HepG2 (cell line): Measurements from ENCODE around the gene LRBA. TPM values are rescaled to one million over a fixed set of nuclear protein-coding genes. Genes with fewer than 3 reads are reported as not detected.

Experiments used
- ADNP ChIP-seq: sonication (generic); formaldehyde crosslinking; IDR thresholded peaks from 2 replicates; pipeline ENCODE4 v1.4.0; 2020; ENCODE audit warnings: missing genetic modification reagents
- BHLHE40 ChIP-seq: IDR thresholded peaks from 2 replicates; pipeline ENCODE4 v1.6.1; 2011; ENCODE audit warnings: low read length, improper control_type of control experiment
- BRD4 ChIP-seq: sonication (generic); formaldehyde crosslinking; IDR thresholded peaks from 2 replicates; pipeline ENCODE4 v1.4.0; 2020; ENCODE audit warnings: missing genetic modification reagents
- FOXJ3 ChIP-seq: sonication (generic); formaldehyde crosslinking; IDR thresholded peaks from 2 replicates; pipeline ENCODE4 v1.4.0; 2020; ENCODE audit warnings: missing genetic modification reagents, mild to moderate bottlenecking, borderline replicate concordance
- GATAD2A ChIP-seq: IDR thresholded peaks from 2 replicates; pipeline ENCODE4 v1.6.1; 2016
- HNF4A ChIP-seq: sonication (generic); formaldehyde crosslinking; IDR thresholded peaks from 2 replicates; pipeline ENCODE4 v1.4.0; 2020; ENCODE audit warnings: missing genetic modification reagents
- HOXA9 ChIP-seq: sonication (generic); formaldehyde crosslinking; IDR thresholded peaks from 2 replicates; pipeline ENCODE4 v1.8.1; 2022; ENCODE audit warnings: missing genetic modification reagents, mild to moderate bottlenecking, moderate library complexity, borderline replicate concordance
- PHB2 ChIP-seq: fragments of 450-650 bp; IDR thresholded peaks from 2 replicates; pipeline ENCODE4 v1.6.1; 2018; ENCODE audit not compliant: partially characterized antibody
- PRMT3 ChIP-seq: sonication (generic); formaldehyde crosslinking; IDR thresholded peaks from 2 replicates; pipeline ENCODE4 v1.8.1; 2022; ENCODE audit warnings: low read depth, mild to moderate bottlenecking, moderate library complexity, missing genetic modification reagents, borderline replicate concordance
- RFX5 ChIP-seq: IDR thresholded peaks from 2 replicates; pipeline ENCODE4 v1.6.1; 2011; ENCODE audit warnings: low read depth, low read length, improper control_type of control experiment
- TBP ChIP-seq: sonication (generic); formaldehyde crosslinking; IDR thresholded peaks from 2 replicates; pipeline ENCODE4 v1.5.0; 2020; ENCODE audit warnings: missing genetic modification reagents
- TOE1 ChIP-seq: sonication (generic); formaldehyde crosslinking; IDR thresholded peaks from 2 replicates; pipeline ENCODE4 v1.4.0; 2020; ENCODE audit warnings: mild to moderate bottlenecking, missing genetic modification reagents
- YEATS4 ChIP-seq: sonication (generic); formaldehyde crosslinking; IDR thresholded peaks from 2 replicates; pipeline ENCODE4 v1.4.0; 2020; ENCODE audit warnings: missing genetic modification reagents, borderline replicate concordance
- ZBTB42 ChIP-seq: sonication (generic); formaldehyde crosslinking; IDR thresholded peaks from 2 replicates; pipeline ENCODE4 v1.5.0; 2020; ENCODE audit warnings: mild to moderate bottlenecking, missing genetic modification reagents
- ZFX ChIP-seq: sonication (generic); formaldehyde crosslinking; IDR thresholded peaks from 2 replicates; pipeline ENCODE4 v1.4.0; 2020; ENCODE audit warnings: mild to moderate bottlenecking, low read depth, missing genetic modification reagents, moderate library complexity
- ZMYM3 ChIP-seq: sonication (generic); formaldehyde crosslinking; IDR thresholded peaks from 2 replicates; pipeline ENCODE4 v1.5.1; 2020; ENCODE audit warnings: mild to moderate bottlenecking, missing genetic modification reagents
- ZNF24 ChIP-seq: fragments of 450-650 bp; IDR thresholded peaks from 2 replicates; pipeline ENCODE4 v1.6.1; 2017; ENCODE audit warnings: antibody characterized with exemption, mild to moderate bottlenecking
- ZNF251 ChIP-seq: sonication (generic); formaldehyde crosslinking; IDR thresholded peaks from 2 replicates; pipeline ENCODE4 v1.9.0; 2021; ENCODE audit warnings: mild to moderate bottlenecking, missing genetic modification reagents
- ZNF30 ChIP-seq: sonication (generic); formaldehyde crosslinking; IDR thresholded peaks from 2 replicates; pipeline ENCODE4 v1.5.0; 2020; ENCODE audit warnings: mild to moderate bottlenecking, missing genetic modification reagents
- ZNF430 ChIP-seq: sonication (generic); formaldehyde crosslinking; IDR thresholded peaks from 2 replicates; pipeline ENCODE4 v1.9.0; 2021; ENCODE audit warnings: mild to moderate bottlenecking, missing genetic modification reagents
- ZNF441 ChIP-seq: sonication (generic); formaldehyde crosslinking; IDR thresholded peaks from 2 replicates; pipeline ENCODE4 v1.7.0; 2021; ENCODE audit warnings: missing genetic modification reagents, borderline replicate concordance
- ZNF501 ChIP-seq: sonication (generic); formaldehyde crosslinking; IDR thresholded peaks from 2 replicates; pipeline ENCODE4 v1.5.1; 2020; ENCODE audit warnings: mild to moderate bottlenecking, moderate library complexity, missing genetic modification reagents
- ZNF543 ChIP-seq: sonication (generic); formaldehyde crosslinking; IDR thresholded peaks from 2 replicates; pipeline ENCODE4 v1.4.0; 2020; ENCODE audit warnings: mild to moderate bottlenecking, missing genetic modification reagents
- polyA plus RNA-seq, 8 experiments: library from polyadenylated mRNA; depleted of rRNA in 3 of 8; stranded (reverse) in 7 of 8; unstranded in 1 of 8; fragments of >200 nt; fragmentation: Illumina TruSeq in 4 of 8; extraction: Trizol in 4 of 8; gene quantifications; 2 replicates each; pipeline versions ENCODE4 v1.2.1 to v1.2.3, GENCODE V29; 2011 to 2016; ENCODE audit warnings: low read depth in 4 of 8, missing spikeins in 1 of 8, mixed read lengths in 1 of 8; ENCODE audit not compliant: insufficient read depth in 1 of 8
- total RNA-seq, 5 experiments: library from RNA; depleted of rRNA; stranded (reverse); fragments of >200 nt; fragmentation: Illumina TruSeq; extraction: Trizol; gene quantifications; 2 replicates each; pipeline ENCODE4 v1.2.3, GENCODE V29; 2016; ENCODE audit warnings: low read depth in 1 of 5
- TF ChIP-seq, protein P1 (sequence below): sonication (generic); formaldehyde crosslinking; IDR thresholded peaks from 2 replicates; pipeline ENCODE4 v1.4.0; 2020; ENCODE audit warnings: missing genetic modification reagents, borderline replicate concordance
- TF ChIP-seq, protein P2 (sequence below): sonication (generic); formaldehyde crosslinking; IDR thresholded peaks from 2 replicates; pipeline ENCODE4 v1.4.0; 2020; ENCODE audit warnings: mild to moderate bottlenecking, missing genetic modification reagents

The LRBA gene
- total and polyA plus RNA-seq, 2 of the 13 experiments (the other 11 are each of a cell fraction or from before 2014, with no cell fraction given), result 21.0 to 37.2 TPM

DNA sequence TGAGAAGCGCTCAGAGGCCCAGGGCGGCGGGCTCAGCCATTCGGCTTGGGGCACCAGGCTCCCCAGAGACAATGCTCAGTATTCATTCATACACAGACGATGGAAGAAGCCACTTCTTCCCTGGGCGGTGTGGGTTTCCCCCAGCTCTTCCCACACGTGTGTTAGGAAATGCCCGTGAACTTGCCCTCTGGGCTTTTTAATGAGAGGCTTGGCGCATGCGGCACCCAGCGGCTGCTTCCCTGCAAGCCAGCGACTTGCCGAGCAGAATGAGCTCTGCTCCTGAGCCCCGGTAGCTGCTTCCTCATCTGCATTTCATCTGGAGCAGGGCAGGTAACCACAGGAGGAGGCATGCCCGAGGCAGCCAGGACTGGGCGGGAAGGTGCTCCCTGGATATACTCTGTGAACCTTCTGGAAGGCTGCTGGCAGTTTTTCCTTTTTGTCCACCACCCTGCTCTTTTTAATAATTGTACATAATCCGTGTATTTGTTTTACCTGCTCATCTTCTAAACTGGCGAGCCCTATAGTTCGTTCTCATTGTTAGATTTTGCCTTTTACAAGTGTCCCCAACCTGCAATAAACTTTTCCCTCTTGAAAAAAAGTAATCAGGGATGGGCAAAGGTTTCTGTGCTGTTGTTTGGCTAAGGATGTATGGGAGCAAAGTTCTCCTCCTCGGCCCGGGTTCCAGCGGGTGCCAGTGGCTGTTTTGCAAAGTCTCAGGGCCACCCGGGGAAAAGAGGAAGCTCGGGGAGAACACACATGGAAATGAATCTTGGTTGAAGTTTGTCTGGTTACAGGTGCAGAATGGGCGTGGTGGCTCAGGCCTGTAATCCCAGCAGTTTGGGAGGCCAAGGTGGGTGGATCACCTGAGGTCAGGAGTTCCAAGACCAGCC is 758.0 kb downstream of the LRBA start (continued):
- TF ChIP-seq TOE1 (CRISPR knock-in tag) (no peak), ZNF430 (CRISPR knock-in tag) (0 out of 2 replicates have a peak, but pooled peaks have one; percentile 57), BHLHE40 (peak; percentile 61; the same call in 1 of the 2 replicates), HNF4A (peak; percentile 85), HOXA9 (CRISPR knock-in tag) (no peak), ZNF501 (CRISPR knock-in tag) (0 out of 2 replicates have a peak, but pooled peaks have one; percentile 31), PHB2 (no peak), FOXJ3 (no peak), PRMT3 (CRISPR knock-in tag) (no peak), ZMYM3 (0 out of 2 replicates have a peak, but pooled peaks have one; percentile 14), ZBTB42 (CRISPR knock-in tag) (no peak), YEATS4 (CRISPR knock-in tag) (peak; percentile 36; the same call in 1 of the 2 replicates), ZNF543 (no peak), ZNF30 (no peak), TBP (no peak), RFX5 (no peak), ZNF441 (no peak), ZFX (no peak), BRD4 (no peak), GATAD2A (CRISPR knock-in tag) (no peak; the same call in 1 of the 2 replicates), ZNF251 (CRISPR knock-in tag) (no peak), ADNP (CRISPR knock-in tag) (no peak), ZNF24 (no peak)
- TF ChIP-seq, protein P1, sequence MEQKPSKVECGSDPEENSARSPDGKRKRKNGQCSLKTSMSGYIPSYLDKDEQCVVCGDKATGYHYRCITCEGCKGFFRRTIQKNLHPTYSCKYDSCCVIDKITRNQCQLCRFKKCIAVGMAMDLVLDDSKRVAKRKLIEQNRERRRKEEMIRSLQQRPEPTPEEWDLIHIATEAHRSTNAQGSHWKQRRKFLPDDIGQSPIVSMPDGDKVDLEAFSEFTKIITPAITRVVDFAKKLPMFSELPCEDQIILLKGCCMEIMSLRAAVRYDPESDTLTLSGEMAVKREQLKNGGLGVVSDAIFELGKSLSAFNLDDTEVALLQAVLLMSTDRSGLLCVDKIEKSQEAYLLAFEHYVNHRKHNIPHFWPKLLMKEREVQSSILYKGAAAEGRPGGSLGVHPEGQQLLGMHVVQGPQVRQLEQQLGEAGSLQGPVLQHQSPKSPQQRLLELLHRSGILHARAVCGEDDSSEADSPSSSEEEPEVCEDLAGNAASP, result 0 out of 2 replicates have a peak, but pooled peaks have one; percentile 14
- TF ChIP-seq, protein P2, sequence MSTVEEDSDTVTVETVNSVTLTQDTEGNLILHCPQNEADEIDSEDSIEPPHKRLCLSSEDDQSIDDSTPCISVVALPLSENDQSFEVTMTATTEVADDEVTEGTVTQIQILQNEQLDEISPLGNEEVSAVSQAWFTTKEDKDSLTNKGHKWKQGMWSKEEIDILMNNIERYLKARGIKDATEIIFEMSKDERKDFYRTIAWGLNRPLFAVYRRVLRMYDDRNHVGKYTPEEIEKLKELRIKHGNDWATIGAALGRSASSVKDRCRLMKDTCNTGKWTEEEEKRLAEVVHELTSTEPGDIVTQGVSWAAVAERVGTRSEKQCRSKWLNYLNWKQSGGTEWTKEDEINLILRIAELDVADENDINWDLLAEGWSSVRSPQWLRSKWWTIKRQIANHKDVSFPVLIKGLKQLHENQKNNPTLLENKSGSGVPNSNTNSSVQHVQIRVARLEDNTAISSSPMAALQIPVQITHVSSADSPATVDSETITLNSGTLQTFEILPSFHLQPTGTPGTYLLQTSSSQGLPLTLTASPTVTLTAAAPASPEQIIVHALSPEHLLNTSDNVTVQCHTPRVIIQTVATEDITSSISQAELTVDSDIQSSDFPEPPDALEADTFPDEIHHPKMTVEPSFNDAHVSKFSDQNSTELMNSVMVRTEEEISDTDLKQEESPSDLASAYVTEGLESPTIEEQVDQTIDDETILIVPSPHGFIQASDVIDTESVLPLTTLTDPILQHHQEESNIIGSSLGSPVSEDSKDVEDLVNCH (CRISPR knock-in tag), result no peak
